ENCODE results near the gene ARHGAP29. TPM values are rescaled to one million over a fixed set of nuclear protein-coding genes. Genes with fewer than 3 reads are reported as not detected.
A peak's percentile ranks its signal among the peaks of the same experiment; 100 is the strongest.

Gene ARHGAP29
- total and polyA plus RNA-seq, 2 experiments from 2014 or later: 4.6 to 6.9 TPM

DNA sequence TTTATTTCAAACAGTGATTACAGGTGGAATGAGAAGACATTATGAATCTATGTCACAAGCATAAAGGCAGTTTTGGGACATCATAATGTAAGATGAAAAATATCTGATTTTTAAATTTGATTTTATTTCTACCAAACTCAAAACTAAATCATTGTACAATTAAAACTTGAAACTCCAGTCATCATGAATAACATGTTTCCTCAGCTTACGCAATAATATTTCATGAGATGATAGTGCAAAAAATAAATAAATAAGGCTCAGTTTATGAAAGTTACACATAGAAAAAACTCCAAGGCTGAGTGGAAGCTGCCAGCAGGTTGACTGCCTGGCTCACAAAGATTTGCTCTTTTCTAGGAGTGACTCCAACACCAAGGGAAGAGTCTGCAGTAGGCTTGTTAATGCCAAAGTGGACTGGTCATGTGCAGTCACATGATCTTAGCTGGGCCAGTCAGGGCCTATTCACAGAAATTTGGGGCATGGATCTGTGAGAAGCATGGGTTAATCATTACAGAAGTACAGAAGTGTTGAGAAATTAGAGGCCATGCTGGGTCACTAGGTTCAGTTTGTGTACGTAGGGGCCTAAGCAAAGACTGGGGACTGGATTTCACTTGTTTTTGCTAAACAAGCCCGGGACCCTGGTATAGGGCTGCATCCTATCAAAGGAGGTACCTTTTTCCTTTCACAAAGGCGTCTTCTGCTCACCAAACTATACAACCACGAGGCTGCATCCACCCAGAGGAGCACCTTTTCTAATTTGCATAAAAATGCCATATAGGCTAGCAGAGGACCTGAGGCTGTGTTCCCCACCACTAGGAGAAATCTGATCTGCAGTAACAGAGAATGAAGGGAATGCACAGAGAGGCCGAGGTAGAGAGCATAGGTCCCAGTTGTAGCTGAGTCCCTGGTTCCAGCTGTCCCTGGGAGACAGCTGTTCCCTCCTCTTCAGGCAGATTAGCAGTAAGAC, 111.6 kb downstream of the ARHGAP29 start:
- no peak for TF ChIP-seq STAT1 (IDR thresholded peaks at IDR 0.05; ENCODE audit: unreplicated experiment)
- no peak for TF ChIP-seq JUNB (IDR thresholded peaks at IDR 0.05; ENCODE audit: unreplicated experiment)
- TF ChIP-seq ZNF331 (CRISPR knock-in tag; IDR thresholded peaks at IDR 0.05; ENCODE audit: low read depth): no peak
- TF ChIP-seq, protein P1, sequence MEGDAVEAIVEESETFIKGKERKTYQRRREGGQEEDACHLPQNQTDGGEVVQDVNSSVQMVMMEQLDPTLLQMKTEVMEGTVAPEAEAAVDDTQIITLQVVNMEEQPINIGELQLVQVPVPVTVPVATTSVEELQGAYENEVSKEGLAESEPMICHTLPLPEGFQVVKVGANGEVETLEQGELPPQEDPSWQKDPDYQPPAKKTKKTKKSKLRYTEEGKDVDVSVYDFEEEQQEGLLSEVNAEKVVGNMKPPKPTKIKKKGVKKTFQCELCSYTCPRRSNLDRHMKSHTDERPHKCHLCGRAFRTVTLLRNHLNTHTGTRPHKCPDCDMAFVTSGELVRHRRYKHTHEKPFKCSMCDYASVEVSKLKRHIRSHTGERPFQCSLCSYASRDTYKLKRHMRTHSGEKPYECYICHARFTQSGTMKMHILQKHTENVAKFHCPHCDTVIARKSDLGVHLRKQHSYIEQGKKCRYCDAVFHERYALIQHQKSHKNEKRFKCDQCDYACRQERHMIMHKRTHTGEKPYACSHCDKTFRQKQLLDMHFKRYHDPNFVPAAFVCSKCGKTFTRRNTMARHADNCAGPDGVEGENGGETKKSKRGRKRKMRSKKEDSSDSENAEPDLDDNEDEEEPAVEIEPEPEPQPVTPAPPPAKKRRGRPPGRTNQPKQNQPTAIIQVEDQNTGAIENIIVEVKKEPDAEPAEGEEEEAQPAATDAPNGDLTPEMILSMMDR (conservative IDR thresholded peaks at IDR 0.05; ENCODE audit: low read depth in 2 of 2): no peak
- TF ChIP-seq, protein P2, sequence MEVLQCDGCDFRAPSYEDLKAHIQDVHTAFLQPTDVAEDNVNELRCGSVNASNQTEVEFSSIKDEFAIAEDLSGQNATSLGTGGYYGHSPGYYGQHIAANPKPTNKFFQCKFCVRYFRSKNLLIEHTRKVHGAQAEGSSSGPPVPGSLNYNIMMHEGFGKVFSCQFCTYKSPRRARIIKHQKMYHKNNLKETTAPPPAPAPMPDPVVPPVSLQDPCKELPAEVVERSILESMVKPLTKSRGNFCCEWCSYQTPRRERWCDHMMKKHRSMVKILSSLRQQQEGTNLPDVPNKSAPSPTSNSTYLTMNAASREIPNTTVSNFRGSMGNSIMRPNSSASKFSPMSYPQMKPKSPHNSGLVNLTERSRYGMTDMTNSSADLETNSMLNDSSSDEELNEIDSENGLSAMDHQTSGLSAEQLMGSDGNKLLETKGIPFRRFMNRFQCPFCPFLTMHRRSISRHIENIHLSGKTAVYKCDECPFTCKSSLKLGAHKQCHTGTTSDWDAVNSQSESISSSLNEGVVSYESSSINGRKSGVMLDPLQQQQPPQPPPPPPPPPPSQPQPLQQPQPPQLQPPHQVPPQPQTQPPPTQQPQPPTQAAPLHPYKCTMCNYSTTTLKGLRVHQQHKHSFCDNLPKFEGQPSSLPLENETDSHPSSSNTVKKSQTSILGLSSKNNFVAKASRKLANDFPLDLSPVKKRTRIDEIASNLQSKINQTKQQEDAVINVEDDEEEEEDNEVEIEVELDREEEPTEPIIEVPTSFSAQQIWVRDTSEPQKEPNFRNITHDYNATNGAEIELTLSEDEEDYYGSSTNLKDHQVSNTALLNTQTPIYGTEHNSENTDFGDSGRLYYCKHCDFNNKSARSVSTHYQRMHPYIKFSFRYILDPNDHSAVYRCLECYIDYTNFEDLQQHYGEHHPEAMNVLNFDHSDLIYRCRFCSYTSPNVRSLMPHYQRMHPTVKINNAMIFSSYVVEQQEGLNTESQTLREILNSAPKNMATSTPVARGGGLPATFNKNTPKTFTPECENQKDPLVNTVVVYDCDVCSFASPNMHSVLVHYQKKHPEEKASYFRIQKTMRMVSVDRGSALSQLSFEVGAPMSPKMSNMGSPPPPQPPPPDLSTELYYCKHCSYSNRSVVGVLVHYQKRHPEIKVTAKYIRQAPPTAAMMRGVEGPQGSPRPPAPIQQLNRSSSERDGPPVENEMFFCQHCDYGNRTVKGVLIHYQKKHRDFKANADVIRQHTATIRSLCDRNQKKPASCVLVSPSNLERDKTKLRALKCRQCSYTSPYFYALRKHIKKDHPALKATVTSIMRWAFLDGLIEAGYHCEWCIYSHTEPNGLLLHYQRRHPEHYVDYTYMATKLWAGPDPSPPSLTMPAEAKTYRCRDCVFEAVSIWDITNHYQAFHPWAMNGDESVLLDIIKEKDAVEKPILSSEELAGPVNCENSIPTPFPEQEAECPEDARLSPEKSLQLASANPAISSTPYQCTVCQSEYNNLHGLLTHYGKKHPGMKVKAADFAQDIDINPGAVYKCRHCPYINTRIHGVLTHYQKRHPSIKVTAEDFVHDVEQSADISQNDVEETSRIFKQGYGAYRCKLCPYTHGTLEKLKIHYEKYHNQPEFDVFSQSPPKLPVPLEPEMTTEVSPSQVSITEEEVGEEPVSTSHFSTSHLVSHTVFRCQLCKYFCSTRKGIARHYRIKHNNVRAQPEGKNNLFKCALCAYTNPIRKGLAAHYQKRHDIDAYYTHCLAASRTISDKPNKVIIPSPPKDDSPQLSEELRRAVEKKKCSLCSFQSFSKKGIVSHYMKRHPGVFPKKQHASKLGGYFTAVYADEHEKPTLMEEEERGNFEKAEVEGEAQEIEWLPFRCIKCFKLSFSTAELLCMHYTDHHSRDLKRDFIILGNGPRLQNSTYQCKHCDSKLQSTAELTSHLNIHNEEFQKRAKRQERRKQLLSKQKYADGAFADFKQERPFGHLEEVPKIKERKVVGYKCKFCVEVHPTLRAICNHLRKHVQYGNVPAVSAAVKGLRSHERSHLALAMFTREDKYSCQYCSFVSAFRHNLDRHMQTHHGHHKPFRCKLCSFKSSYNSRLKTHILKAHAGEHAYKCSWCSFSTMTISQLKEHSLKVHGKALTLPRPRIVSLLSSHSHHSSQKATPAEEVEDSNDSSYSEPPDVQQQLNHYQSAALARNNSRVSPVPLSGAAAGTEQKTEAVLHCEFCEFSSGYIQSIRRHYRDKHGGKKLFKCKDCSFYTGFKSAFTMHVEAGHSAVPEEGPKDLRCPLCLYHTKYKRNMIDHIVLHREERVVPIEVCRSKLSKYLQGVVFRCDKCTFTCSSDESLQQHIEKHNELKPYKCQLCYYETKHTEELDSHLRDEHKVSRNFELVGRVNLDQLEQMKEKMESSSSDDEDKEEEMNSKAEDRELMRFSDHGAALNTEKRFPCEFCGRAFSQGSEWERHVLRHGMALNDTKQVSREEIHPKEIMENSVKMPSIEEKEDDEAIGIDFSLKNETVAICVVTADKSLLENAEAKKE (CRISPR knock-in tag; IDR thresholded peaks at IDR 0.05): 0 out of 2 replicates have a peak, but pooled peaks have one; percentile 32
- Histone ChIP-seq H3K4me2 (no peak overlapping the region), H4K20me1 (replicated peaks; ENCODE audit: insufficient read depth) (no peaks in the 10 kb centered on the region), H3K27me3 (ENCODE audit: insufficient read depth) (no peaks in the 10 kb centered on the region), H3K79me2 (replicated peaks; ENCODE audit: insufficient read depth) (no peaks in the 10 kb centered on the region), H2AFZ (peak overlapping the region; percentile 60; the same call in 1 of the 2 replicates), H3K36me3 (ENCODE audit: insufficient read depth) (no peaks in the 10 kb centered on the region), H3K27ac (ENCODE audit: low read depth) (no peak overlapping the region), H3K4me1 (ENCODE audit: insufficient read depth) (no peaks in the 10 kb centered on the region), H3K9me2 (ENCODE audit: insufficient read depth) (no peaks in the 10 kb centered on the region), H3F3A (replicated peaks; ENCODE audit: low read depth) (no peaks in the 10 kb centered on the region), H3K4me3 (no peak overlapping the region)
- no peaks in the 10 kb centered on the region for H3K9me3 Mint-ChIP-seq
- ATAC-seq (peak; percentile 96), DNase-seq (ENCODE audit: low spot score) (peak; percentile 54)
- H3K27me3 Mint-ChIP-seq (ENCODE audit: insufficient read depth, low read depth, poor library complexity): peaks cover 9% of the 10 kb centered on the region
- H3K4me3 Mint-ChIP-seq: no peak overlapping the region
- peaks cover 19% of the 10 kb centered on the region for H3K4me1 Mint-ChIP-seq
- H3K36me3 Mint-ChIP-seq (ENCODE audit: low read depth): no peaks in the 10 kb centered on the region
- H3K27ac Mint-ChIP-seq: no peak overlapping the region

Data from GM23338 (cell line).